ENCODE measurements around the gene EMX2. TPM values are rescaled to one million over a fixed set of nuclear protein-coding genes. Genes with fewer than 3 reads are reported as not detected.
"Not testable (repeated sequence)": the region's sequence is repeated elsewhere in the genome, so short reads cannot be mapped to it uniquely, and the experiment has no call there.

Gene EMX2
- total RNA-seq, 1 donor from 2014 or later, result 24.7 TPM

- no peak for TF ChIP-seq CTCF (conservative IDR thresholded peaks at IDR 0.05)
- H3K4me3 Mint-ChIP-seq, result no peak overlapping the region
- H3K27ac Mint-ChIP-seq, result no peak overlapping the region
- H3K4me1 Mint-ChIP-seq (ENCODE audit: unreplicated experiment), result no peaks in the 10 kb centered on the region
- no peak for DNase-seq (ENCODE audit: extremely low spot score, unreplicated experiment)
- H3K27me3 Mint-ChIP-seq, result peaks cover 32% of the 10 kb centered on the region
- no peaks in the 10 kb centered on the region for H3K36me3 Mint-ChIP-seq
- H3K9me3 Mint-ChIP-seq, result no peaks in the 10 kb centered on the region
These were observed 36.5 kb downstream of the EMX2 start for GRCh38 chr10:117578999-117579590.

GRCh38 chr10:117581961-117582360 lies 39.4 kb downstream of the EMX2 start:
- Mint-ChIP-seq H3K4me1 (ENCODE audit: unreplicated experiment) (no peaks in the 10 kb centered on the region), H3K9me3 (no peaks in the 10 kb centered on the region), H3K4me3 (no peak overlapping the region), H3K36me3 (no peaks in the 10 kb centered on the region), H3K27ac (no peak overlapping the region), H3K27me3 (peaks cover 13% of the 10 kb centered on the region)
- no peak for TF ChIP-seq CTCF (conservative IDR thresholded peaks at IDR 0.05)
- DNase-seq (ENCODE audit: extremely low spot score, unreplicated experiment), result no peak

- not testable (repeated sequence) for H3K36me3 Mint-ChIP-seq, H3K9me3 Mint-ChIP-seq
These were observed 42.3 kb downstream of the EMX2 start for GRCh38 chr10:117584831-117585230.

GRCh38 chr10:117587036-117587435 lies 44.5 kb downstream of the EMX2 start:
- Mint-ChIP-seq H3K27me3 (peaks cover 6% of the 10 kb centered on the region), H3K27ac (no peak overlapping the region), H3K4me1 (ENCODE audit: unreplicated experiment) (no peaks in the 10 kb centered on the region), H3K9me3 (no peaks in the 10 kb centered on the region), H3K36me3 (no peaks in the 10 kb centered on the region), H3K4me3 (no peak overlapping the region)
- no peak for DNase-seq (ENCODE audit: extremely low spot score, unreplicated experiment)
- no peak for TF ChIP-seq CTCF (conservative IDR thresholded peaks at IDR 0.05)

More at GRCh38 chr10:117584831-117585230, 42.3 kb downstream of the EMX2 start:
- not testable (repeated sequence) for DNase-seq (ENCODE audit: extremely low spot score, unreplicated experiment); H3K27ac Mint-ChIP-seq; H3K4me3 Mint-ChIP-seq; H3K4me1 Mint-ChIP-seq (ENCODE audit: unreplicated experiment)
- H3K27me3 Mint-ChIP-seq, result peaks cover 10% of the 10 kb centered on the region

- Mint-ChIP-seq H3K27ac (no peak overlapping the region), H3K36me3 (no peaks in the 10 kb centered on the region), H3K4me3 (no peak overlapping the region), H3K4me1 (ENCODE audit: unreplicated experiment) (no peaks in the 10 kb centered on the region), H3K27me3 (peaks cover 6% of the 10 kb centered on the region), H3K9me3 (no peaks in the 10 kb centered on the region)
- TF ChIP-seq CTCF (conservative IDR thresholded peaks at IDR 0.05), result no peak
- DNase-seq (ENCODE audit: extremely low spot score, unreplicated experiment), result no peak
These were observed 47.7 kb downstream of the EMX2 start for GRCh38 chr10:117590101-117590875.

- no peaks in the 10 kb centered on the region for H3K9me3 Mint-ChIP-seq
- H3K4me3 Mint-ChIP-seq, result no peak overlapping the region
- DNase-seq (ENCODE audit: extremely low spot score, unreplicated experiment), result no peak
- peaks cover 6% of the 10 kb centered on the region for H3K27me3 Mint-ChIP-seq
- no peak overlapping the region for H3K27ac Mint-ChIP-seq
- TF ChIP-seq CTCF (conservative IDR thresholded peaks at IDR 0.05), result no peak
- H3K36me3 Mint-ChIP-seq, result no peaks in the 10 kb centered on the region
- H3K4me1 Mint-ChIP-seq (ENCODE audit: unreplicated experiment), result no peaks in the 10 kb centered on the region
These were observed 48.5 kb downstream of the EMX2 start for GRCh38 chr10:117591043-117591442.

All from type B pancreatic cell (in vitro differentiated cells).